Activated CD4-positive, alpha-beta T cell treated with anti-CD3 and anti-CD28 coated beads for 1 hour (primary cell): ENCODE measurements around the gene KCNG2.

Experiments used
- DNase-seq: peaks from one replicate; pipeline ENCODE4 v3.0.0-alpha.2; 2020

The KCNG2 gene

GRCh38 chr18:79945118-79946042 is 147.6 kb downstream of the KCNG2 start:
- no peak for DNase-seq

- DNase-seq = no peak
Measured at GRCh38 chr18:79947054-79947755, 149.5 kb downstream of the KCNG2 start.

- no peak for DNase-seq
Measured at GRCh38 chr18:79947881-79948610, 150.3 kb downstream of the KCNG2 start.

GRCh38 chr18:79948719-79949411 is 151.1 kb downstream of the KCNG2 start:
- DNase-seq = no peak
